Prostate gland (tissue), 2 donors: ENCODE measurements around the gene SPTB.

Source experiments
- CTCF ChIP-seq, 4 experiments: fragments of 200-600 bp in 2 of 4; fragments of 450-650 bp in 2 of 4; sonication (generic) in 2 of 4; IDR thresholded peaks; 1 replicate in 3 of 4; 2 replicates in 1 of 4; pipeline ENCODE4 v1.5.1; 2016 to 2019; ENCODE audit warnings: antibody characterized with exemption in 4 of 4, mild to moderate bottlenecking in 2 of 4, moderate library complexity in 2 of 4
- POLR2A ChIP-seq: fragments of 450-650 bp; IDR thresholded peaks from one replicate; pipeline ENCODE4 v1.6.1; 2016; ENCODE audit warnings: antibody characterized with exemption, mild to moderate bottlenecking

- TF ChIP-seq CTCF (IDR thresholded peaks at IDR 0.05), result no peak
- TF ChIP-seq POLR2A, result no peak
Measured at GRCh38 chr14:64807551-64807950, 72.2 kb downstream of the SPTB start.
